Measurements from ENCODE around the gene RBM8A.

RBM8A gene

GRCh38 chr1:145912128-145912641, 15.1 kb downstream of the RBM8A start:
- DNase-seq, result no peak

DNA sequence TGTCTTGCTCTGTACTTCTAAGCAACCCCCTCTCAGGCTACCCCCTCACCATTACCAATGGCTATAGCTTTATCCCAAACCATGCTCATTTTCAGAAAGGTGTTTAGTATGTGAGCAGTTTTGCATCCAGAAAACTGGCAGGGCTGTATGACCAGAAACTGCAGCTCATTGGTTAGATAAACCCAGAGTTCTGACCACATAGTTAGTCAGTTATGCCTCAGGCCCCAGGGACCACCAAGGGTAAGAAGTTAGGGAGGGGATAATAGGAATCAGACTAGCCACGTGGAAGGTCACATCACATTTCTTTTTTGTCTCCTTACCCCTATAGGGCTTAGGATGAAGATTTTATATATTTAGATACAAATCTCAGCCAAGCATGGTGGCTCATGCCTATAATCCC, 18.6 kb downstream of the RBM8A start:
- no peak for DNase-seq

GRCh38 chr1:145906954-145907753, 20.1 kb downstream of the RBM8A start:
- no peak for DNase-seq

GRCh38 chr1:145901312-145902021, 25.8 kb downstream of the RBM8A start:
- DNase-seq, result no peak

DNA sequence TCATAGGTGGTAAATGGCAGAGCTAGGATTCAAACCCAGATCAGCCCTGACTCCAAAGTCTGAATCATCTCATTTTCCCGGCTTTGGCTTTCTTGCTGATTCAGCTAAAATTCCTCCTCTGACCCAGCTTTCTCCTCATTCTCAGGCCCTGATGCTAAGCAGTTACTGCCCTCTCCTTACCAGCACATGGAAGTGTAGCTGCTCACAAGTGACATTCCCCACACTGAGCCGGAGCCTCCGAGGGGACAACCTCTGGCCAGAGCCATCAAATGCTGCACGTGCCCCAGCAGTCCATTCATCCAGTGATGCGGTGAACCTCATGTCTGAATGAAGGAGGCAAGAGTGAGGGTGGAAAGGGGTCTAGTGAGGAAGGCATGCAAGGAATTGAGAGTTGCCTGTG, 28.5 kb downstream of the RBM8A start:
- DNase-seq, result no peak

- DNase-seq, result no peak
Measured at GRCh38 chr1:145897969-145898368, 29.3 kb downstream of the RBM8A start.

GRCh38 chr1:145895471-145895870, 31.8 kb downstream of the RBM8A start:
- no peak for DNase-seq

GRCh38 chr1:145893306-145894055, 33.8 kb downstream of the RBM8A start:
- DNase-seq, result no peak

- DNase-seq, result no peak
Measured at GRCh38 chr1:145892486-145893087, 34.7 kb downstream of the RBM8A start.

- DNase-seq, result peak; percentile 46 to 53
Measured at GRCh38 chr1:145891587-145892485, 35.4 kb downstream of the RBM8A start.

DNA sequence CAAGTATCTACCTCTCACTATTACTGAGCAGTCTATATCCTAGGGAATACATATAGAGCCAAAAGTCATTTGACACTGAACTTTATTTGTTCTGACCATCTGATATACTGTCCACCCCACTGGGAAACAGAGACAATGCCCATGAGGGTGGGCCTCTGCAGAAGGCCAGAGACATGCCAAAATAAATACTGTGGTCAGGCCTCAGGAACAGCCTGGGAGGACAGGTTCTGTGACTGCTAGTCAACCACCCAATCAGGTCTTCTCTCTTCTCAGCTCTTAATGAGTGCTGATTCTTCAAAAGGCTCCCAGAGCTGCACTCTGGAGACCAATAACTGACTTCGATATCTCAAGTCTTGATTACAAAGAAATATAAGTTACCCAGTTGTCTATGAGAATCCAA, 36.1 kb downstream of the RBM8A start:
- no peak for DNase-seq

GRCh38 chr1:145889722-145890121, 37.6 kb downstream of the RBM8A start:
- DNase-seq, result no peak

DNA sequence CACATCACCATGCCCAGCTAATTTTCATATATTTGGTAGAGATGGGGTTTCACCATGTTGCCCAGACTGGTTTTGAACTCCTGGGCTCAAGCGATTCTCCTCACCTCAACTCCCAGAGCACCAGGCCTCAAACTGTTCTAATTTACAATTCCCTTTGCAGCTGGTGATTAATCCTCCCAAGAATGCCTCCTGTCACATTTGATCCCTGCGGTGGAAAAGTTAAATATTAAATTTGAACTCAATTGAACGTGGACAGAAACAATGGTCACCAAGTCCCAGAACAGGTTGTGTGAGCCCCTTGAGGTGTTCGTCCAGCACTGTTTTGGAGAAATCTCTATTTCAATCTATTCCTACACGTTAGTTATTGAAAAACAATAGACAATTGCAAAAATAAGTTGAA, 39.7 kb downstream of the RBM8A start:
- DNase-seq, result no peak

- no peak for DNase-seq
Measured at GRCh38 chr1:145886816-145887215, 40.5 kb downstream of the RBM8A start.

- no peak for DNase-seq
Measured at GRCh38 chr1:145886390-145886789, 40.9 kb downstream of the RBM8A start.

DNA sequence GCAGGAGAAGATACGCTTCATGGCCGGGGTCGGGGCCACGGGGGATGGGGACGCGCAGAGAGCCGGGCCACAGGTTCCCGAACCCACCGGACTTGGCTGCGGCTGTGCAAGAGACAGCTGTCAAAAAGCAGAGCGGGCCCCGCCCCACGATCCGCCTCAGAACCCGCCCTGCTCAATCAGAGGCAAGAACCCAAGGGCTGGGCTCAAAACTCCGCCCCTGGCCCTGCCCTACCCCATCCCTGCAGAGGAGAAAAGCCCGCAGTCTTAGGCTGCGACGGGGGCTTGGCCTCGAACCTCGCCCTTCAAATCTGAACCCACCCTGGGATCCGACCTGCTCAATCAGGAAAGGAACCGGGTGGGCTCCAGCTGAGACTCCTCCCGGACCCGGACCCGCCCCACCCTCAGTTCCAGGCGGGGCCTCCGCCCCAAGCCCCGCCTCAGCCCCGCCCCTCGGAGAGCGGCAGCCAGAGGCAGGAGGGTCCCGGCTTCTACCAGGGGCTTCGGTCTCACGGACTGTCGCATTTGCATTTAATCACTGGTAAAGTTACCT, 41.5 kb downstream of the RBM8A start, which contains the start of gene ANKRD35:
ANKRD35 (minus strand) TSS at position 129 of the 550 bp plus-strand sequence; CDS start at position 21, 108 bp downstream.
- peak; percentile 85 to 87 for DNase-seq

DNA sequence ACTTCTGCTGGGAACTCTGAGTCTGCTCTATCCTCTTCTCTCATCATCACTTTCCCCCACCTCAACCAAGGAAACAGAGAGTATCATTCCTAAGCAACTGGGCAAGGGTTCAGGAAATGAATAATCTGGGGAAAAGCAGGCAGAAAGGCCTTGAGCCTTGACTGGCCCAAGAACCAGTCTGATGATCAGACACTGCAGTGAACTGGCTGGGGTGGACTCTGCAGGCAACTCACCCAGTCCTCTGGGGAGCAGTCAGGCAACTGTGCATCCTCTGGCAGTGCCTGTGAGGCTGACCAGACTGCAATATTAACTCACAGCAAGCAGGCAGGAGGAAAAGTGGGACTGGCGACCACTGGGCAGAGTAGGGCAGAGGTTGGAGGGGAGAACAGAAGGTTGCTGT, 42.6 kb downstream of the RBM8A start:
- DNase-seq, result no peak

DNA sequence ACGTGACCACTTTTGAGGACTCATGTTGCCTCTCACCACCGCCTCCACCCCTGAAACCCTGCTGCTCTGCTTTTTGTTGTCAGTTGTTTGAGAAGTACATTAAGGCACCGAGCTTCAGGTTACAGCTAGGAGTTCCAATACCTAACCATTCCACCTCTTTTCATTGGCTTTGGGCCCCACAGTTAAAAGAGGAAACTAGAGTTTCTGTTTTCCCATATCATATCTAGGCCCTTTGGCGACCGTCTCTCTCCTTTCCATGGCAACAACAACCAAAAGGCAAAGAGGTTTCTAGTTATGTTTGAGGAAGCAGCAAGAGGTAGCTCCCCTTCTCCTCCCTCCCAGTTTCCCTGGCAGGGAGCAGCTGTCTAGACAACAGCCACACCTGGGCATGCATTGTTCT, 47.5 kb downstream of the RBM8A start:
- DNase-seq, result no peak

GRCh38 chr1:145878724-145879123, 48.6 kb downstream of the RBM8A start:
- no peak for DNase-seq

DNA sequence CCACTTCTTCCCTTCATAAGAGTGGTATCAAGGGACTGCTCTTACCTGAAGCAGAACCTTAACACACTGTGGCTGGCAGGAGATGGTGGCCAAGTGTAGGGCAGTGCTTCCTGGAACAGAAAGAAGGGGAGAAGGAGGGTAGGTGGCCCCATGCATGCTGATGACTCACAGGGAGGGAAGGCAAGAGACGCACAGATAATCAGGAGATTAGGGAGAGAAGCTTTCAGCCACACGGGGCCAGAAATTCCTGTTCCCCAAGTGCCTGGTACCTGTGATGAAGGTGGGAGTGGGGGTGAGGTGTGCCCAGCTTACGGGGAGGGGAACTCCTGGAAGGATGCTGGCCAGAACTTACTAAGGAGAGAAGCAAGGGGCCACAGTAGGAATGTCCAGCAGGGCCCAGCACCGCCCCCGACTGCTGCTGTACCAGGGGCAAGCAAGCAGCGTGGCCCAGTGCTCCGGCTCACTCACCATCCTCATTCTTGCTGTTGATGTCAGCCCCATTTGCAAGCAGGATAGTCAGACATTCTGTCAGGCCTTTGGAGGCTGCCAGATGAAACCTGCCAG, 49.3 kb downstream of the RBM8A start:
- DNase-seq, result no peak

- DNase-seq, result no peak
Measured at GRCh38 chr1:145874646-145875045, 52.6 kb downstream of the RBM8A start.
